Esophagus squamous epithelium (tissue), 4 donors: ENCODE results near the gene DNAL4.

ENCODE experiments used
- POLR2A ChIP-seq, 4 donors: fragments of 450-650 bp; IDR thresholded peaks; one replicate each; pipeline ENCODE4 v1.6.1; 2017; ENCODE audit warnings: antibody characterized with exemption in 4 of 4, mild to moderate bottlenecking in 4 of 4, moderate library complexity in 3 of 4
- TF ChIP-seq, protein P1 (sequence below), 6 experiments: fragments of 450-650 bp in 4 of 6; fragments of 200-600 bp in 2 of 6; sonication (generic) in 2 of 6; IDR thresholded peaks; one replicate each; pipeline ENCODE4 v1.5.1; 2016 to 2019; ENCODE audit warnings: antibody characterized with exemption in 6 of 6, mild to moderate bottlenecking in 4 of 6, moderate library complexity in 4 of 6

- TF ChIP-seq, protein P1, sequence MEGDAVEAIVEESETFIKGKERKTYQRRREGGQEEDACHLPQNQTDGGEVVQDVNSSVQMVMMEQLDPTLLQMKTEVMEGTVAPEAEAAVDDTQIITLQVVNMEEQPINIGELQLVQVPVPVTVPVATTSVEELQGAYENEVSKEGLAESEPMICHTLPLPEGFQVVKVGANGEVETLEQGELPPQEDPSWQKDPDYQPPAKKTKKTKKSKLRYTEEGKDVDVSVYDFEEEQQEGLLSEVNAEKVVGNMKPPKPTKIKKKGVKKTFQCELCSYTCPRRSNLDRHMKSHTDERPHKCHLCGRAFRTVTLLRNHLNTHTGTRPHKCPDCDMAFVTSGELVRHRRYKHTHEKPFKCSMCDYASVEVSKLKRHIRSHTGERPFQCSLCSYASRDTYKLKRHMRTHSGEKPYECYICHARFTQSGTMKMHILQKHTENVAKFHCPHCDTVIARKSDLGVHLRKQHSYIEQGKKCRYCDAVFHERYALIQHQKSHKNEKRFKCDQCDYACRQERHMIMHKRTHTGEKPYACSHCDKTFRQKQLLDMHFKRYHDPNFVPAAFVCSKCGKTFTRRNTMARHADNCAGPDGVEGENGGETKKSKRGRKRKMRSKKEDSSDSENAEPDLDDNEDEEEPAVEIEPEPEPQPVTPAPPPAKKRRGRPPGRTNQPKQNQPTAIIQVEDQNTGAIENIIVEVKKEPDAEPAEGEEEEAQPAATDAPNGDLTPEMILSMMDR (IDR thresholded peaks at IDR 0.05) = no peak
- no peak for TF ChIP-seq POLR2A (IDR thresholded peaks at IDR 0.05)
Measured at GRCh38 chr22:38758276-38758945, 35.5 kb downstream of the DNAL4 start.
